Osteocyte (in vitro differentiated cells): ENCODE results near the gene FAAH. TPM values are rescaled to one million over a fixed set of nuclear protein-coding genes. Genes with fewer than 3 reads are reported as not detected.
A peak's percentile ranks its signal among the peaks of the same experiment; 100 is the strongest.

Experiments
- DNase-seq: peaks from one replicate; pipeline ENCODE4 v3.0.0; 2021; ENCODE audit warnings: mixed read lengths; ENCODE audit not compliant: unreplicated experiment; ENCODE audit errors: extremely low spot score
- H3K27ac Mint-ChIP-seq: one replicate; pipeline ENCODE4 v1.8.0; 2021; ENCODE audit warnings: mild to moderate bottlenecking, mixed read lengths; ENCODE audit not compliant: unreplicated experiment
- H3K27me3 Mint-ChIP-seq: one replicate; pipeline ENCODE4 v1.8.0; 2021; ENCODE audit warnings: mixed read lengths; ENCODE audit not compliant: unreplicated experiment
- H3K36me3 Mint-ChIP-seq: one replicate; pipeline ENCODE4 v1.8.0; 2021; ENCODE audit warnings: mixed read lengths; ENCODE audit not compliant: unreplicated experiment
- H3K4me1 Mint-ChIP-seq: one replicate; pipeline ENCODE4 v1.8.0; 2021; ENCODE audit warnings: mixed read lengths; ENCODE audit not compliant: unreplicated experiment
- H3K4me3 Mint-ChIP-seq: one replicate; pipeline ENCODE4 v1.8.0; 2021; ENCODE audit warnings: mild to moderate bottlenecking, moderate library complexity, mixed read lengths; ENCODE audit not compliant: unreplicated experiment
- H3K9me3 Mint-ChIP-seq: one replicate; pipeline ENCODE4 v1.8.0; 2021; ENCODE audit warnings: mixed read lengths; ENCODE audit not compliant: unreplicated experiment
- CTCF ChIP-seq: fragments of 200-600 bp; sonication (generic); IDR thresholded peaks from 2 replicates; pipeline ENCODE4 v1.5.0; 2021; ENCODE audit warnings: antibody characterized with exemption, mild to moderate bottlenecking, moderate library complexity
- total RNA-seq: library from RNA; stranded (reverse); gene quantifications from 2 replicates; pipeline ENCODE4 v1.2.1, GENCODE V29; 2021

Gene FAAH
- total RNA-seq, 1 donor from 2014 or later: 15.3 TPM

GRCh38 chr1:46405197-46405555 is 11.1 kb downstream of the FAAH start:
- Mint-ChIP-seq H3K4me3 (no peak overlapping the region), H3K4me1 (peaks cover 10% of the 10 kb centered on the region), H3K9me3 (no peaks in the 10 kb centered on the region), H3K27ac (no peak overlapping the region), H3K36me3 (peaks cover 2% of the 10 kb centered on the region), H3K27me3 (peaks cover 3% of the 10 kb centered on the region)
- TF ChIP-seq CTCF: no peak
- no peak for DNase-seq

DNA sequence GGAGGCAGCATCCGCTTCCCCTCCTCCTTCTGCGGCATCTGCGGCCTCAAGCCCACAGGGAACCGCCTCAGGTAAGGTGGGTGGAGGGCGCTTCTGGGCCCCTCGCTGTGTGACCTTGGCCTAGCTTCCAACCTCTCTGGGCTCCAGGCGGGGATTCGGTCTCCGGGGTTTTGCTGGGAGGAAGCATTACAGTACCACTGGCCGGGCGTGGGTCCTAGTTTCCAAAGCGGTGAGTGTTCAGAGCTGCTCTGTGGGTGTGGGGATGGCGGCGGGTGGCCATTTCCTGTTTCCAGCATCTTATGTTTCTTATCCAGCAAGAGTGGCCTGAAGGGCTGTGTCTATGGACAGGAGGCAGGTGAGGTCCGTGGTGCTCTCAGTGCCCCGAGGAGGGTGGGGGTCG is 11.6 kb downstream of the FAAH start:
- TF ChIP-seq CTCF: no peak
- Mint-ChIP-seq H3K27ac (no peak overlapping the region), H3K36me3 (peaks cover 2% of the 10 kb centered on the region), H3K27me3 (no peaks in the 10 kb centered on the region), H3K4me1 (peaks cover 10% of the 10 kb centered on the region), H3K9me3 (no peaks in the 10 kb centered on the region), H3K4me3 (no peak overlapping the region)
- no peak for DNase-seq

GRCh38 chr1:46406881-46407608 is 12.9 kb downstream of the FAAH start:
- H3K4me1 Mint-ChIP-seq: peaks cover 10% of the 10 kb centered on the region
- no peak for TF ChIP-seq CTCF
- peaks cover 2% of the 10 kb centered on the region for H3K36me3 Mint-ChIP-seq
- peak overlapping the region; percentile 73 for H3K4me3 Mint-ChIP-seq
- no peak for DNase-seq
- no peaks in the 10 kb centered on the region for H3K27me3 Mint-ChIP-seq
- peak overlapping the region; percentile 66 for H3K27ac Mint-ChIP-seq
- H3K9me3 Mint-ChIP-seq: no peaks in the 10 kb centered on the region

DNA sequence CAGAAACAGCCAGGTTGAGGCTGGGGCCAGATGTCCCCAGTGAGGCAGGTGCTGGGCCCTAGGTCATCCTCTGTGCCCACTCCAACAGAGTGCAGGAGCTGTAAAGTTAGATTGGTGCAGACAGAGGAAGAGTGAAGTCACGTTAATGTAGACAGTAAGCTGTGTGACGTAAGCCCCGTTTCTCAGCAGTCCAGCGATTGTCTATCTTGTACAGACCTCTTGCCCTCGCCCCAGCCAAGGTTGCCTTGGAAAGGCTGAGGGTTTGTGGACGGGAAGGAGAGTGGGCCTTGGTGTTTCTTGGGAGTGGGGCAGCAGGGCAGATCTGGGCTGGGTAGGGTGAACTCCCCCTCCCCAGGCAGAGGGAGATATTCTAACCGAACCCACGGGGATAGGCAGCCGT is 13.5 kb downstream of the FAAH start:
- H3K27ac Mint-ChIP-seq: no peak overlapping the region
- TF ChIP-seq CTCF: no peak
- peaks cover 2% of the 10 kb centered on the region for H3K36me3 Mint-ChIP-seq
- H3K27me3 Mint-ChIP-seq: no peaks in the 10 kb centered on the region
- H3K4me1 Mint-ChIP-seq: peaks cover 10% of the 10 kb centered on the region
- H3K4me3 Mint-ChIP-seq: no peak overlapping the region
- DNase-seq: no peak
- H3K9me3 Mint-ChIP-seq: no peaks in the 10 kb centered on the region

- DNase-seq: no peak
- no peaks in the 10 kb centered on the region for H3K27me3 Mint-ChIP-seq
- H3K4me3 Mint-ChIP-seq: no peak overlapping the region
- H3K4me1 Mint-ChIP-seq: peaks cover 10% of the 10 kb centered on the region
- no peak overlapping the region for H3K27ac Mint-ChIP-seq
- no peak for TF ChIP-seq CTCF
- H3K9me3 Mint-ChIP-seq: no peaks in the 10 kb centered on the region
- peaks cover under 1% of the 10 kb centered on the region for H3K36me3 Mint-ChIP-seq
Measured at GRCh38 chr1:46408356-46409062, 14.4 kb downstream of the FAAH start.
